GM18526 (cell line): ENCODE measurements around the gene ZNF783.

ENCODE experiments used
- POLR2A ChIP-seq: IDR thresholded peaks from 3 replicates; pipeline ENCODE4 v1.6.1; 2011; ENCODE audit not compliant: insufficient read length; ENCODE audit errors: extremely low read depth

The ZNF783 gene

GRCh38 chr7:149291036-149291780, 29.2 kb downstream of the ZNF783 start:
- no peak for TF ChIP-seq POLR2A

DNA sequence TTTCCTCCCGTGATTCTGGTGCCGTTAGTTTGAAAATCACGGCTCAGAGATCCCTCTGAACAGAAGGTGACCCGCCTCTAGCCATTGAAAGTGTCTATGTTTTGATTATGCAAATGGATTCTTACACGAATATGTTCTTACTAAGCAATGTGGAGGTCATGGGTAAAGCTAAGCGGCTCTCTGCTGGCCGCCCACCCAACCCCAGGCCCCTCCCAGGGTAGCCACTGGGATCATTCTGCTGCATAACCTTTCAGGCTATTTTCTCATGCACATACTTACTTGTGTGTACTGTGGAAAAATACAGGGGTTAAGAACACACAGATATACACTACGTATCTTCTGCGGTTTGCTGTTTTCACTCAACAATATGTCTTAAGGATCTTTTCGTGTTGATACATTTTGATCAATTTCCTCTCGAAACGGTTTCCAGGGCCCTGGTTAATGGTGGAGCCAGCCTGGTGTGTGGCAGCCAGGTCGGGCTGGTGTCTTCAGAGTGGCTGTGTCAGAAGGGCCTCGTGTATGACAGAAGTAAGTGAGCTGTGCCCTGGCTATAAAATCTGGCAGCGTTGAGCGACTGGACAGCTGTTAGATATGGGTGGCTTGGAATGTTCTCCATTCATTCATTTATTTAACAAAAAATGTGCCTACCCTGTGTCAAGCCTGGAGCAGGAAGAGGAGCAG, 29.9 kb downstream of the ZNF783 start:
- no peak for TF ChIP-seq POLR2A

DNA sequence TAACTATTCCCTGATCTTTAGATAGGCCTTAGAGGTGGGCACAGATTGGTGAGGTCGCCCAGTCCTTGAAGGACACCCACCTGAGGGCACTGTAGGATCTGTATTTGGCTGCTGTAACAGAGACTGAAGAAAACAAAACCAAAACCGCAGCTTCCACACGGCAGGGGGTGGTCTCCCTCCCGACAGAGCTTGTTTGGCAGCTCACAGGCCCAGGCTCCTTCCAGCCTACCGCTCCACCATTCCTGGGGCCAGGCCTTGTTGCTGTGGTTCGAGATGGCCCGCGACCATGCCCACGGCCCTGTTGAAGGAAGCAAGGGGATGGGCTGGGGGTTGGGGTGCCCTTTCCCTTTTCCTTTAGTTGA, 30.4 kb downstream of the ZNF783 start:
- no peak for TF ChIP-seq POLR2A

GRCh38 chr7:149293338-149293737, 31.3 kb downstream of the ZNF783 start:
- no peak for TF ChIP-seq POLR2A

GRCh38 chr7:149293946-149294633, 32.1 kb downstream of the ZNF783 start:
- no peak for TF ChIP-seq POLR2A

GRCh38 chr7:149294634-149295480, 32.9 kb downstream of the ZNF783 start:
- no peak for TF ChIP-seq POLR2A

GRCh38 chr7:149295481-149295850, 33.5 kb downstream of the ZNF783 start:
- TF ChIP-seq POLR2A = no peak

DNA sequence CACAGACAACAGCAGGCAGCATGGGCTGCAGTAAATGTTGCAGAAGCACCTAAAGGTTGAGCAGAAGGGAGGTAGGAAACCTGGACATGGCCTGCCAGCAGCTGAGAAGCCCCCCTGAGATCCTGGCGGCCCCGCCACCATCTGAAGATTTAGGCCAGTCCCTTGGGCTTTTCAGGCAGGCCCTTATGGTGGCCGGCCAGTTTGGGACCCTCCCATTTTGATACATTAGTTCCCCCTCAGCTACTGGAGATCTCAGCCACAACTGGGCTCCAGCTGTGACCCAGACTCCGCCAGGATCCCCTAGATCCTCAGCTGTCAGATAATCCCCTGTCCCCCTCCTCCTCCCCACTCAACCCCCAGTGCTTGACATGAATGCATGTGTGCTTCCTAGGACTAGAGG, 34.4 kb downstream of the ZNF783 start:
- no peak for TF ChIP-seq POLR2A

DNA sequence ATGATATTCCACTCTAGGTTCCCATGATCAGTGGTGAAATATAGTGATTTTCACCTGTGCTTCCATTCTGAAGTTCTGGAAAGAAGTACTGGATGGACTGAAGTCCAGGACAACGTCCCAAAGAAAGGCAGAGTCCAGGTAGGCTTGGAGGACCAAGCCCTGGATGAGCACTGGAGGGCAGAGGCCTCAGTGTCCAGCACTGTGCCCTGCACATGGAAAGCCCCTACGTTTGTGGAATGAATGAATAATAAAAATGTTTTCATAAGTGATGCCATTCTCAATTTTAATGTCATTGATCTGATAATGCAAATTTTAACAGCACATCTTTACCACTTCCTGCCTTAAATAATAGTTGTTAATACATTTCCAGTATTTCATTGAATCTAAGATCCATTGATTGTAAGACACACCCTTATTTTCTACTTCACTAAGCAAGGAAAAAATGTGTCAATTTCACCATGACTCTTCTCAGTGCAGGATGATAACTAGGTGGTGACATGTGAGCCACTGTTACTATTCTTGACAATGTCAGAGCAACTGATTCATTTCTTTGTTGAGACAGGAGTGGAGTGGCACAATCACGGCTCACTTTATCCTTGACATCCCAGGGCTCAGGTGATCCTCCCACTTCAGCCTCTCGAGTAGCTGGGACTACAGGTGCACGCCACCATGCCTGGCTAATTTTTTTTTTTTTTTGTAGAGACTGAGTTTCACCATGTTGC, 35.2 kb downstream of the ZNF783 start:
- no peak for TF ChIP-seq POLR2A

DNA sequence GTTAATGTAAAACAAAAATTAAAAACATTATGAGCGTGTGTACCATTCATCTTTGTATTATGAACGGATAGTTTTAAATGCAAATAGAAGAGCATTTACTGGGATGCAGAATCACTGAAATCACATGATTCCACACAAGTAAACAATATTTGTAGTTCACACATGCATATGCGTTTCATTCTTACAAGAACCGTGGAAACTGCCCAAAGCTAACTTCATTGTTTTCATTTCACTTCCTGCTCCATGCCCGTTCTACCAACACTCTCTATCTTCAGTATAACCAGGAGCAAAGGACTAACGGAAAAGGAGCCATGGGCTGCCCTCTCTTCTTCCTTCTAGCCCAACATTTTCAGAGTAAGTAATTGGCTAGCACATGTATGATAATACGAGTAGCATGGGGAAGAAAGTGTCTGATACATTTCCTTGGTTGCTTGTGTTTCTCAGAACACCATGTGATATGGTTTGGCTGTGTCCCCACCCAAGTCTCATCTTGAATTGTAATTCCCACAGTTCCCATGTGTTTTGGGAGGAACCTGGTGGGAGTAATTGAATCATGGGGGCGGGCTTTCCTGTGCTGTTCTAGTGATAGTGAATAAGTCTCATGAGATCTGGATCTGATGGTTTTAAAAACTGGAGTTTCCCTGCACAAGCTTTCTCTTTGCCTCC, 38.8 kb downstream of the ZNF783 start:
- no peak for TF ChIP-seq POLR2A

- no peak for TF ChIP-seq POLR2A
These were observed 40.2 kb downstream of the ZNF783 start for GRCh38 chr7:149302222-149302621.

DNA sequence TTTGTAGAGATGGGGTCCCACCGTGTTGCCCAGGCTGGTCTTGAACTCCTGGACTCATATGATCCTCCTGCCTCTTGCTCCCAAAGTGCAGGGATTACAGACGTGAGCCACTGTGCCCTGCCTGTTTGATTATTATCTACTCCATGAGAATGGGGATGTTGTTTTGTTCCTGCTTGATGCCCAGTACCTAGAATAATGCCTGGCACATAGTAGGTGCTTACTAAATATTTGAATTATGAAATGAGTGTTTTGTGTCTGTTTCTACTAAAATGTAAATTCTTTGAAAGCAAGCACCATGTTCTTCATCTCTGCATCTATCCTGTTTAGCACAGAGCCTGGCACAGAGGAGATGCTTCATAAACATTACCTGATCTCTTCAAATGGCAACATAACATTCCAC, 40.9 kb downstream of the ZNF783 start:
- TF ChIP-seq POLR2A = no peak

- TF ChIP-seq POLR2A = no peak
These were observed 42.0 kb downstream of the ZNF783 start for GRCh38 chr7:149304006-149304405.

DNA sequence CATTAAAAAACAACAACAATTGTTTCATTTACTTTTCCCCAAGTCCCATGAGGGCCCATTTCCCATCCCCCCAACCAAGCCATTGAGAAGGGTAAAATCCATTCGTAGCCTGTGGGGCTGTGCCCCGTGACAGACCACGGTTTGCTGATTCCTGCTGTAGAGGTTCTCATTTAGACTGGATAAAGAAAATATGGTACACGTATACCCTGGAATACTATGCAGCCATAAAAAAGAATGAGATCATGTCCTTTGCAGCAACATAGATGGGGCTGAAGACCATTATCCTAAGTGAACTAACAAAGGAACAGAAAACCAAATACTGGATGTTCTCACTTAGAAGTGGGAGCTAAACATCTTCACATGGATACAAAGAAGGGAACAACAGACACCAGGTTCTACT, 44.9 kb downstream of the ZNF783 start:
- no peak for TF ChIP-seq POLR2A
